Common myeloid progenitor, CD34-positive (primary cell): ENCODE data around the gene SPAG9.
"Not testable (repeated sequence)": the region's sequence is repeated elsewhere in the genome, so short reads cannot be mapped to it uniquely, and the experiment has no call there.

Experiments
- CTCF ChIA-PET: fragments of 350-600 bp; sonication (Branson Sonifier 250); formaldehyde crosslinking; loops from one replicate; lab custom pipeline; 2021; ENCODE audit warnings: antibody characterized with exemption; lab: Charles Lee
- POLR2A ChIA-PET: fragments of 350-600 bp; sonication (Branson Sonifier 250); formaldehyde crosslinking; loops from one replicate; lab custom pipeline; 2021; ENCODE audit warnings: antibody characterized with exemption; lab: Charles Lee
- DNase-seq, 3 donors: peaks; one replicate each; pipeline versions ENCODE4 v3.0.0 to v3.0.0-alpha.2; 2013
- H3K27ac ChIP-seq, 2 experiments: 1 replicate in 1 of 2; 2 replicates in 1 of 2; pipeline ENCODE4 v1.7.0; 2013; ENCODE audit warnings: inconsistent platforms in 2 of 2, low read length in 2 of 2, mild to moderate bottlenecking in 2 of 2, low read depth in 1 of 2, moderate library complexity in 1 of 2; ENCODE audit not compliant: severe bottlenecking in 2 of 2, insufficient read depth in 1 of 2, poor library complexity in 1 of 2
- H3K27me3 ChIP-seq, 5 experiments: replicated peaks in 2 of 5; 1 replicate in 3 of 5; 2 replicates in 2 of 5; pipeline versions ENCODE4 v1.6.1 to v1.7.0; 2013; ENCODE audit warnings: low read length in 4 of 5, mild to moderate bottlenecking in 2 of 5, moderate library complexity in 2 of 5, inconsistent platforms in 1 of 5; ENCODE audit not compliant: insufficient read depth in 5 of 5, control insufficient read depth in 4 of 5
- H3K36me3 ChIP-seq, 4 experiments: 1 replicate in 2 of 4; 2 replicates in 2 of 4; pipeline versions ENCODE4 v1.6.1 to v1.7.0; 2013; ENCODE audit warnings: low read length in 3 of 4, control low read depth in 1 of 4, mild to moderate bottlenecking in 1 of 4; ENCODE audit not compliant: control insufficient read depth in 4 of 4, insufficient read depth in 4 of 4
- H3K4me1 ChIP-seq, 4 experiments: 1 replicate in 3 of 4; 2 replicates in 1 of 4; pipeline versions ENCODE4 v1.6.1 to v1.7.1; 2013; ENCODE audit warnings: low read length in 3 of 4, mild to moderate bottlenecking in 3 of 4, control low read depth in 1 of 4, inconsistent platforms in 1 of 4, moderate library complexity in 1 of 4; ENCODE audit not compliant: control insufficient read depth in 4 of 4, insufficient read depth in 4 of 4; ENCODE audit errors: control extremely low read depth in 1 of 4
- H3K4me3 ChIP-seq, 7 experiments: 1 replicate in 4 of 7; 2 replicates in 3 of 7; pipeline versions ENCODE4 v1.5.1 to v1.7.0; 2013; ENCODE audit warnings: mild to moderate bottlenecking in 7 of 7, low read length in 6 of 7, moderate library complexity in 6 of 7, inconsistent platforms in 2 of 7, low read depth in 2 of 7, control low read depth in 1 of 7; ENCODE audit not compliant: insufficient read depth in 4 of 7, control insufficient read depth in 1 of 7; ENCODE audit errors: extremely low read depth in 1 of 7
- H3K9me3 ChIP-seq, 5 experiments: 1 replicate in 4 of 5; 2 replicates in 1 of 5; pipeline versions ENCODE4 v1.6.1 to v1.7.1; 2013; ENCODE audit warnings: low read length in 4 of 5, mild to moderate bottlenecking in 2 of 5, inconsistent platforms in 1 of 5, low read depth in 1 of 5, moderate library complexity in 1 of 5; ENCODE audit not compliant: control insufficient read depth in 4 of 5, insufficient read depth in 2 of 5; ENCODE audit errors: control extremely low read depth in 1 of 5
- WGBS: methylation state at CpG from one replicate; pipeline ENCODE4 v1.1.5; 2013; ENCODE audit not compliant: insufficient coverage; 5-methylcytosine and 5-hydroxymethylcytosine counted together

Gene SPAG9

DNA sequence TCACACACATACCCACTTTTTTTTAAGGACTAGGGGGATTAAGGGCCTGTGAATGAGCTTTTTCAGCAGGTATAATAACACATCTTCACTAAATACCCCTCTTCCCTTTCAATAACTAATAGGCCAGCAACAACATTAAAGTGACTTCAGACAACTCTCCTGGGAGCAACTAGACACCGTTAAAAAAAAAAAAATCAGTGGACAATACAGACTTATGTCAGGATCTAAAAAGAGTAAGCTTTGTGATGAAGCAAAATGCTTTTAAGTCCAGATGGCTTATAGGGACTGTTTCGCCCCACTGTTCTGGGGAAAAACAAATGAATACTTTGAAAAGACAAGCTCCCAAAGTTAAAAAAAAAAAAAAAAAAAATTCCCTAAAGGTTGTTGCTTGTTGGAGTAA is 29.0 kb downstream of the SPAG9 start:
- no peaks in the 10 kb centered on the region for H3K9me3 ChIP-seq
- CTCF ChIA-PET = interaction anchor here (0.6 kb wide), 1 partner anchor 51 kb away, joined by 3 read pairs; no protein-coding TSS in a partner anchor

DNA sequence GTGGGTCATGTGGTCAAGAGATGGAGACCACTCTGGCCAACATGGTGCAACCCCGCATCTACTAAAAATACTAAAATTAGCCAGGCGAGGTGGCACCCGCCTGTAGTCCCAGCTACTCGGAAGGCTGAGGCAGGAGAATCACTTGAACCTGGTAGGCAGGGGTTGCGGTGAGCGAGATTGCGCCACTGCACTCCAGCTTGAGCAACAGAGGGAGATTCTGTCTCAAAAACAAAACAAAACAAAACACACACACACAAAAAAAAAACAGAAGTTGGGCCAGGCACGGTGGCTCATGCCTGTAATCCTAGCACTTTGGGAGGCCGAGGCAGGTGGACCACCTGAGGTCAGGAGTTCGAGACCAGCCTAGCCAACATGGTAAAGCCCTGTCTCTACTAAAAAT is 31.8 kb downstream of the SPAG9 start:
- CTCF ChIA-PET, H3K9me3 ChIP-seq: not testable (repeated sequence)

More for the DNA sequence above, 29.0 kb downstream of the SPAG9 start:
- Histone ChIP-seq H3K4me3 (no peak overlapping the region), H3K27me3 (no peaks in the 10 kb centered on the region), H3K4me1 (peaks cover 0 to 9% (median 2%) of the 10 kb centered on the region in 4 experiments), H3K27ac (no peak overlapping the region), H3K36me3 (peaks cover 0 to 4% (median under 1%) of the 10 kb centered on the region in 4 experiments)
- DNase-seq = no peak
- POLR2A ChIA-PET = no interaction called here
- no CpG with 5 or more reads among the region's 2 CpGs for WGBS

DNA sequence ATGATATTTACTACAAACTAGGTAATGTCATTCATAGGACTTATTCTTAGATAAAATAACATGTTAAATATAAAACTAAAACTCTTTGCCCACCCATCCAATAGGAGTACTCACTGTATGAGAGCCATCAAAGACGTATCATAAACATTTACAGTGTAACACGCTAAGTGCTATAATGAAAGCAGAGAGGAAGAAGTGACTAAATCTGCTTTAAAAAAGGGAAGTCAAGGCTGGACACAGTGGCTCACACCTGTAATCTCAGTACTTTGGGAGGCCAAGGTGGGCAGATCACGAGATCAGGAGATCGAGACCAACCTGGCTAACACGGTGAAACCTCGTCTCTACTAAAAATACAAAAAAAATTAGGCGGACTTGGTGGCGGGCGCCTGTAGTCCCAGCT is 32.4 kb downstream of the SPAG9 start:
- CTCF ChIA-PET = no interaction called here
- H3K36me3 ChIP-seq = peaks cover 0 to 4% (median 2%) of the 10 kb centered on the region in 4 experiments
- POLR2A ChIA-PET = no interaction called here

More for the DNA sequence above, 31.8 kb downstream of the SPAG9 start:
- H3K36me3 ChIP-seq, H3K27ac ChIP-seq, H3K4me1 ChIP-seq, H3K27me3 ChIP-seq, POLR2A ChIA-PET, H3K4me3 ChIP-seq: not testable (repeated sequence)
- peak in 1 of 3 donors; percentile 31 for DNase-seq
- 100% methylated on average over 4 of the region's 10 CpGs for WGBS

DNA sequence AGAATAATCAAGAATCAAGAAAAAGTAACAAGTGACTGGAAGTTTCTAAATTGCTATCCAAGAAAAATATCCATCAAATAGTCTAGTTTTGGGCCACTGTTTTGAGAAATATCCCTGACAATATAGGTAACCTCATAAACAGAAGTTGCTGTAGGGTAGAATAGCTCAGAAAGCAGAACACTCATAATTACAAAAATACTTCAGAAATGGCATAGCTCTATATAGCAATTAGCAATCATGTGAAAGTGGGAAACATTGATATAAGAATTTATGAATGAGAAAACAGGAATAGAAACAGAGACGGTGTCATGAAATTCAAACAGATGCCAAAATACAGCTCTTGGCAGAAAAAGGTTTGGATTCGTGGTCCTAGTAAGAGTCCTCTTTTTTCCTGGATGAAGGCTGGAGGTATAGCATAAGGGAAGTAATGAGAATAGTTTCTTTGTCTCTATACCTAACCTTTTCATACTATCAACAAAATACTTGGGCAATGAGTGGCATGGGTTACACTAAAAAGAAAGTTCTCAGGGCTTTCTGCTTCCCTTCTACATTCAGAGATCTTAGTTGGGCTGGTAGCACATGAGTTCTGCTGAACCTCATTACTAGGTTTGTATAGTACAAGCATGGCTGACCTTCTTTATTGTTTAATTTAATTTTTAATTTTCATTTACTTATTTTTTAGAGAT is 33.5 kb downstream of the SPAG9 start:
- DNase-seq = no peak
- no peak overlapping the region for H3K4me3 ChIP-seq
- CTCF ChIA-PET = interaction anchor here (1.3 kb wide), 1 partner anchor 16 kb away, joined by 3 read pairs; no protein-coding TSS in a partner anchor
- H3K27ac ChIP-seq = no peak overlapping the region
- H3K27me3 ChIP-seq = no peaks in the 10 kb centered on the region
- peaks cover 0 to 5% (median 2%) of the 10 kb centered on the region in 4 experiments for H3K36me3 ChIP-seq
- no peaks in the 10 kb centered on the region for H3K4me1 ChIP-seq
- POLR2A ChIA-PET = no interaction called here
- H3K9me3 ChIP-seq = no peaks in the 10 kb centered on the region
- no CpG with 5 or more reads among the region's 2 CpGs for WGBS

More for the DNA sequence above, 32.4 kb downstream of the SPAG9 start:
- Histone ChIP-seq H3K27me3 (no peaks in the 10 kb centered on the region), H3K9me3 (no peaks in the 10 kb centered on the region), H3K4me1 (no peaks in the 10 kb centered on the region), H3K4me3 (no peak overlapping the region), H3K27ac (no peak overlapping the region)
- no peak for DNase-seq
- 100% methylated on average over 6 of the region's 9 CpGs for WGBS

DNA sequence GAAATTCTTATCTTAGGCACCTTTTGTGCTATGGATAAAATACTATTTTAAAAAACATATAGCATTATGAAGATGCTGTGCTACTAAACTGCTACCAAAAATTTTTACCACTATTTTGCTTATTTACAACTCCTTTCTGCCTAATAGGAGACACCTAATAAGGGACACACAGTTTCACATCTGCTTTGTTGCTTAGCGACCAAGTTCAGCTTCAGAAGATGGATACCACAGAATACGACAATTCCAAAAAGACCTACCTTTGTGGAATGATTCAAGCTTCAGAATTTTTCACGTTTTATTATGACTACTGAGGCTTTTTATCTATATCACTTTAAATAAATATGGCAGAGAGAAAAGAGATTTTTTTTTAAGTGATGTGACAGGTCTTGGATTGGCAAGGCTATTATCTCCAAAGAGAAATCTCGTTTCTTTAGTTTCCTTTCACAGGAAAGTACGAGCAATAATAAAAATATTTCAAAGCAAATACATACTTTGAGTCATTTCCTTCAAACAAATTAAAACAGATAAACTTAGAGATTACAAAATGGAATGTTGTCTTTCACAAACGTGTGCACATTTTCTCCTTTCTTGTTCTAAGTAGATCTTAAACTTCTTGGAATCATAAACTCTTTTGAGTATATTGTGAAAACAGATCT is 35.4 kb downstream of the SPAG9 start:
- no peaks in the 10 kb centered on the region for H3K9me3 ChIP-seq
- no peaks in the 10 kb centered on the region for H3K4me1 ChIP-seq
- no peaks in the 10 kb centered on the region for H3K27me3 ChIP-seq
- no peak for DNase-seq
- no peak overlapping the region for H3K27ac ChIP-seq
- H3K4me3 ChIP-seq = no peak overlapping the region
- POLR2A ChIA-PET = no interaction called here
- CTCF ChIA-PET = interaction anchor here (0.6 kb wide), 1 partner anchor 54 kb away, joined by 3 read pairs; no protein-coding TSS in a partner anchor
- peaks cover 0 to 3% (median under 1%) of the 10 kb centered on the region in 4 experiments for H3K36me3 ChIP-seq
- WGBS = 100% methylated on average over 1 of the region's 6 CpGs

DNA sequence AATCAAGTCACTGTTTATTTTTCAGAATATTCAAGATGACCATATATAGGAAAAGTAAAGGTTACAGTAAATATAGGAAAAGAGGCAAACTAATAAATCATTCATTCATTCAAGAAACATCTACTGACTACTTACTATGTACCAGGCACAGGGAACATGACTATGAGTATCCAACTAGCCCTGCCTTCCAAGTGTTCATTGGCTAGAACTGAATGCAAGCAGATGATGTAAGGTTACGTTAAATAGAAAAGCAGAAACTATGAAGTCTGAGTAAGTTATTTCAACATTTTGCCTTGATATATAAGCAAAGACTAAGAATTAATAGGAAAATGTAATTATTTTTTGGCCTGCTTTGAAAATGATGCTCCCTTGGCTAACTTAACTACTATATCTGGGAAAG is 36.7 kb downstream of the SPAG9 start:
- DNase-seq = no peak
- no peak overlapping the region for H3K4me3 ChIP-seq
- ChIA-PET CTCF (no interaction called here), POLR2A (no interaction called here)
- no peaks in the 10 kb centered on the region for H3K9me3 ChIP-seq
- no peaks in the 10 kb centered on the region for H3K4me1 ChIP-seq
- WGBS = no CpG with 5 or more reads among the region's 1 CpG
- H3K27me3 ChIP-seq = no peaks in the 10 kb centered on the region
- no peak overlapping the region for H3K27ac ChIP-seq
- H3K36me3 ChIP-seq = peaks cover 3 to 8% (median 6%) of the 10 kb centered on the region in 4 experiments

DNA sequence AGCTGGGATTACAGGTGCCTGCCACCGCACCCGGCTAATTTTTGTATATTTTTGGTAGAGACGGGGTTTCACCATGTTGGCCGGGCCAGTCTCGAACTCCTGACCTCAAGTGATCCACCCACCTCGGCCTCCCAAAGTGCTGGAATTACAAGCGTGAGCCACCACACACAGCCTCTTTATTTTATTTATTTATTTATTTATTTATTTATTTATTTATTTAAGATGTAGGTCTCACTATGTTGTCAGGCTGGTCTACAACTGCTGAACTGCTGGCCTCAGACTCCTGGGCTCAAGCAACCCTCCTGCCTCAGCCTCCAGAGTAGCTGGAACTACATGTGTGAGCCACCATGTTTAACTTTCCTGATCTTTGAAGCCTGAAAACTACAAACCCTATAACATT is 37.3 kb downstream of the SPAG9 start:
- H3K4me1 ChIP-seq, POLR2A ChIA-PET, H3K27ac ChIP-seq, H3K9me3 ChIP-seq, H3K27me3 ChIP-seq, CTCF ChIA-PET, H3K4me3 ChIP-seq, DNase-seq: not testable (repeated sequence)
- no CpG with 5 or more reads among the region's 7 CpGs for WGBS
- H3K36me3 ChIP-seq = peaks cover 3 to 11% (median 9%) of the 10 kb centered on the region in 4 experiments
